Activated CD8-positive, alpha-beta memory T cell treated with anti-CD3 and anti-CD28 coated beads, Interleukin-2, amount 50 U/mL, for 24 hours (primary cell): ENCODE results near the gene RAB29.
A peak's percentile ranks its signal among the peaks of the same experiment; 100 is the strongest.
"Not testable (repeated sequence)": the region's sequence is repeated elsewhere in the genome, so short reads cannot be mapped to it uniquely, and the experiment has no call there.

Source experiments
- DNase-seq: peaks from one replicate; pipeline ENCODE4 v3.0.0-alpha.2; 2020; ENCODE audit errors: extremely low read depth

RAB29 gene

GRCh38 chr1:205775015-205775716 is at the start of gene RAB29:
Gene RAB29, minus strand, starts transcription at chr1:205775482. Its CDS starts 526 bp downstream, at chr1:205774956.
- peak; percentile 68 for DNase-seq

- DNase-seq = no peak
Measured at GRCh38 chr1:205824180-205824579, 48.9 kb upstream of the RAB29 start.

GRCh38 chr1:205823260-205823659 is 48.0 kb upstream of the RAB29 start:
- DNase-seq = not testable (repeated sequence)

GRCh38 chr1:205822397-205822796 is 47.1 kb upstream of the RAB29 start:
- DNase-seq = no peak

- DNase-seq = no peak
Measured at GRCh38 chr1:205817988-205818387, 42.7 kb upstream of the RAB29 start.

GRCh38 chr1:205817364-205817763 is 42.1 kb upstream of the RAB29 start:
- DNase-seq = no peak

GRCh38 chr1:205813755-205814058 is 38.4 kb upstream of the RAB29 start:
- no peak for DNase-seq

- DNase-seq = peak; percentile 78
Measured at GRCh38 chr1:205812878-205813754, 37.8 kb upstream of the RAB29 start, which contains the start of gene SLC41A1. Gene SLC41A1, minus strand, starts transcription at chr1:205813198. Its CDS starts 2,757 bp downstream, at chr1:205810441.

- DNase-seq = no peak
Measured at GRCh38 chr1:205812271-205812877, 37.1 kb upstream of the RAB29 start.

- no peak for DNase-seq
Measured at GRCh38 chr1:205811660-205812059, 36.4 kb upstream of the RAB29 start.

- DNase-seq = no peak
Measured at GRCh38 chr1:205810448-205811157, 35.3 kb upstream of the RAB29 start.

- DNase-seq = no peak
Measured at GRCh38 chr1:205809942-205810345, 34.7 kb upstream of the RAB29 start.

GRCh38 chr1:205809469-205809868 is 34.2 kb upstream of the RAB29 start:
- no peak for DNase-seq

- DNase-seq = no peak
Measured at GRCh38 chr1:205805082-205805711, 29.9 kb upstream of the RAB29 start.

GRCh38 chr1:205804605-205805004 is 29.3 kb upstream of the RAB29 start:
- DNase-seq = no peak

GRCh38 chr1:205803986-205804385 is 28.7 kb upstream of the RAB29 start:
- DNase-seq = no peak

- DNase-seq = no peak
Measured at GRCh38 chr1:205802060-205802459, 26.8 kb upstream of the RAB29 start.

GRCh38 chr1:205800981-205801703 is 25.9 kb upstream of the RAB29 start:
- no peak for DNase-seq

GRCh38 chr1:205800427-205800826 is 25.1 kb upstream of the RAB29 start:
- no peak for DNase-seq

GRCh38 chr1:205798577-205798976 is 23.3 kb upstream of the RAB29 start:
- DNase-seq = no peak

GRCh38 chr1:205797168-205797567 is 21.9 kb upstream of the RAB29 start:
- DNase-seq = no peak
